Measurements from ENCODE around the gene AKT2. TPM values are rescaled to one million over a fixed set of nuclear protein-coding genes. Genes with fewer than 3 reads are reported as not detected.
"Not testable (repeated sequence)": the region's sequence is repeated elsewhere in the genome, so short reads cannot be mapped to it uniquely, and the experiment has no call there.

AKT2 gene
- total RNA-seq, 1 experiment from 2014 or later = 150 TPM

DNA sequence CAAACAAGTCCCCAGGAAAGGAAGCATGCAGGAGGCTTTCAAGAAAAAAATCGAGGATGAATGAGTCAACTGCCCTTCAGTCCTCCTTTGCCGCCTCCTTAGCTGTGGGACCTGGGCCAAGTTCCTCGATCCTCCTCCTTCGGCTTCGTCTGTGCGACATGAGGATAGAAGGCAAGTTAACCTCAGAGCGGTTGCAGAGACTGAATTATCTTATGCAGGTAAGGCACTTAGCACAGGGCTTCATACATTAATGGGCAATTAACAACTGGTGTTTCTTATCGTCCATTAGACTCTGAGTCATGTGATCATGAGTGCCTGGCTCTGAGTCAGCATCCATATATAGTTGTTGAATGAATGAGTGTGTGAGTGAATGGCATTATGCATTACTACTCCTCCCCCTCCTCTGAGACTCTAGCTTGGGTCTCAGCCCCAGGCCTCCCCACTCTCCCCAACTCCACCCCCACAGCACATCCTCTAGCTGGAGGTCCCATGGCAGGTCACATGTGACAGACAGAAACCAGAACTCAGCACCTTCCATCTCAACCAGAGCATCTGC is 65.3 kb downstream of the AKT2 start:
- Histone ChIP-seq H3K27me3 (ENCODE audit: insufficient read depth, low read length) (no peaks in the 10 kb centered on the region; the same call in 1 of the 2 replicates), H4K91ac (ENCODE audit: insufficient read length, low read depth, low read length) (no peak overlapping the region), H2BK20ac (ENCODE audit: low read depth, low read length, poor library complexity, severe bottlenecking) (no peak overlapping the region), H2AK5ac (ENCODE audit: insufficient read length, low read length) (no peak overlapping the region), H3K56ac (ENCODE audit: insufficient read length, low read depth, low read length) (no peak overlapping the region), H3K79me1 (ENCODE audit: insufficient read depth, low read depth, low read length, poor library complexity, severe bottlenecking) (no peaks in the 10 kb centered on the region), H4K20me1 (ENCODE audit: control insufficient read depth, insufficient read depth, insufficient read length) (no peaks in the 10 kb centered on the region), H3T11ph (ENCODE audit: low read length) (no peak overlapping the region), H4K8ac (replicated peaks; ENCODE audit: insufficient read length, low read depth, low read length) (no peak overlapping the region), H3K79me2 (ENCODE audit: insufficient read depth, low read length) (no peaks in the 10 kb centered on the region), H2AFZ (ENCODE audit: low read length) (no peak overlapping the region), H3K23me2 (ENCODE audit: insufficient read length, low read depth, low read length, poor library complexity, severe bottlenecking) (peaks cover 3% of the 10 kb centered on the region), H4K5ac (ENCODE audit: insufficient read length, low read depth, low read length) (no peak overlapping the region), H3K14ac (ENCODE audit: insufficient read depth, low read length) (no peak overlapping the region), H3K27ac (ENCODE audit: insufficient read length, low read depth, low read length) (no peak overlapping the region), H3K9me3 (ENCODE audit: control insufficient read depth, low read depth, low read length) (no peaks in the 10 kb centered on the region), H3K9ac (ENCODE audit: extremely low read depth, insufficient read length, low read length) (no peak overlapping the region), H3K4ac (ENCODE audit: low read depth, low read length) (no peak overlapping the region), H3K4me1 (ENCODE audit: insufficient read depth, low read length) (no peaks in the 10 kb centered on the region), H3K18ac (ENCODE audit: insufficient read length, low read depth, low read length) (no peak overlapping the region), H2BK12ac (ENCODE audit: insufficient read length, low read depth, low read length) (no peak overlapping the region), H3K4me2 (ENCODE audit: insufficient read depth, insufficient read length, low read length) (no peak overlapping the region), H2BK5ac (ENCODE audit: insufficient read length, low read length) (no peak overlapping the region), H2BK120ac (ENCODE audit: low read depth, low read length, poor library complexity, severe bottlenecking) (no peak overlapping the region), H3K23ac (ENCODE audit: insufficient read length, low read depth, low read length) (no peak overlapping the region), H2BK15ac (ENCODE audit: low read depth, low read length) (no peak overlapping the region)
- no peak for DNase-seq
- TF ChIP-seq, protein P1, sequence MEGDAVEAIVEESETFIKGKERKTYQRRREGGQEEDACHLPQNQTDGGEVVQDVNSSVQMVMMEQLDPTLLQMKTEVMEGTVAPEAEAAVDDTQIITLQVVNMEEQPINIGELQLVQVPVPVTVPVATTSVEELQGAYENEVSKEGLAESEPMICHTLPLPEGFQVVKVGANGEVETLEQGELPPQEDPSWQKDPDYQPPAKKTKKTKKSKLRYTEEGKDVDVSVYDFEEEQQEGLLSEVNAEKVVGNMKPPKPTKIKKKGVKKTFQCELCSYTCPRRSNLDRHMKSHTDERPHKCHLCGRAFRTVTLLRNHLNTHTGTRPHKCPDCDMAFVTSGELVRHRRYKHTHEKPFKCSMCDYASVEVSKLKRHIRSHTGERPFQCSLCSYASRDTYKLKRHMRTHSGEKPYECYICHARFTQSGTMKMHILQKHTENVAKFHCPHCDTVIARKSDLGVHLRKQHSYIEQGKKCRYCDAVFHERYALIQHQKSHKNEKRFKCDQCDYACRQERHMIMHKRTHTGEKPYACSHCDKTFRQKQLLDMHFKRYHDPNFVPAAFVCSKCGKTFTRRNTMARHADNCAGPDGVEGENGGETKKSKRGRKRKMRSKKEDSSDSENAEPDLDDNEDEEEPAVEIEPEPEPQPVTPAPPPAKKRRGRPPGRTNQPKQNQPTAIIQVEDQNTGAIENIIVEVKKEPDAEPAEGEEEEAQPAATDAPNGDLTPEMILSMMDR (conservative IDR thresholded peaks at IDR 0.05) = no peak
- Mint-ChIP-seq H3K4me3 (no peak overlapping the region), H3K36me3 (ENCODE audit: insufficient read depth in 1 of 3, low read depth in 3 of 3) (peaks cover 2 to 5% (median 4%) of the 10 kb centered on the region in 3 experiments; a peak in 5 of 7 replicates), H3K4me1 (peaks cover 10 to 15% of the 10 kb centered on the region in 2 experiments), H3K9me3 (peaks cover 3 to 7% of the 10 kb centered on the region in 2 experiments), H3K27ac (no peak overlapping the region), H3K27me3 (ENCODE audit: low read depth) (peaks cover 48% of the 10 kb centered on the region)
- no CpG with 5 or more reads among the region's 8 CpGs for WGBS (ENCODE audit: extremely low coverage, insufficient read length, low lambda C conversion rate)

DNA sequence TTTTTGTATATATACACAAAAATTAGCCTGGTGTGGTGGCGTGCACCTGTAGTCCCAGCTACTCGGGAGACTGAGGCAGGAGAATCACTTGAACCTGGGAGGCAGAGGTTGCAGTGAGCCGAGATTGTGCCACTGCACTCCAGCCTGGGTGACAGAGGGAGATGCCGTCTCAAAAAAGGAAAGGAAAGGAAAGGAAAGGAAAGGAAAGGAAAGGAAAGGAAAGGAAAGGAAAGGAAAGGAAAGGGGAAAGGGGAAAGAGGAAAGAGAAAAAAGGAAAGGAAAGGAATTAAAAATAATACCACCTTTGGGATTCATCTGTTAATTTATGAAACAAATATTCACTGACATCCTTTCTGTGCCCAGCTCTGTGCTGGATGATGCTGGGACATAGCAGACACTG is 66.1 kb downstream of the AKT2 start:
- H2BK5ac ChIP-seq (ENCODE audit: insufficient read length, low read length); H3K9me3 ChIP-seq (ENCODE audit: control insufficient read depth, low read depth, low read length); H4K91ac ChIP-seq (ENCODE audit: insufficient read length, low read depth, low read length); H3K23ac ChIP-seq (ENCODE audit: insufficient read length, low read depth, low read length); H3K4ac ChIP-seq (ENCODE audit: low read depth, low read length); H3K27ac Mint-ChIP-seq; H2BK120ac ChIP-seq (ENCODE audit: low read depth, low read length, poor library complexity, severe bottlenecking); H3K18ac ChIP-seq (ENCODE audit: insufficient read length, low read depth, low read length); H3K4me3 Mint-ChIP-seq; H3K79me1 ChIP-seq (ENCODE audit: insufficient read depth, low read depth, low read length, poor library complexity, severe bottlenecking); H3K4me1 ChIP-seq (ENCODE audit: insufficient read depth, low read length); H3K56ac ChIP-seq (ENCODE audit: insufficient read length, low read depth, low read length); H3K9me3 Mint-ChIP-seq; H2AFZ ChIP-seq (ENCODE audit: low read length); H4K8ac ChIP-seq (replicated peaks; ENCODE audit: insufficient read length, low read depth, low read length); H2BK12ac ChIP-seq (ENCODE audit: insufficient read length, low read depth, low read length); H3K27me3 ChIP-seq (ENCODE audit: insufficient read depth, low read length); H2AK5ac ChIP-seq (ENCODE audit: insufficient read length, low read length); H3K14ac ChIP-seq (ENCODE audit: insufficient read depth, low read length); H3K4me2 ChIP-seq (ENCODE audit: insufficient read depth, insufficient read length, low read length); H3K79me2 ChIP-seq (ENCODE audit: insufficient read depth, low read length); H3K23me2 ChIP-seq (ENCODE audit: insufficient read length, low read depth, low read length, poor library complexity, severe bottlenecking); H3T11ph ChIP-seq (ENCODE audit: low read length); H4K20me1 ChIP-seq (ENCODE audit: control insufficient read depth, insufficient read depth, insufficient read length); H4K5ac ChIP-seq (ENCODE audit: insufficient read length, low read depth, low read length); H3K27ac ChIP-seq (ENCODE audit: insufficient read length, low read depth, low read length); H2BK20ac ChIP-seq (ENCODE audit: low read depth, low read length, poor library complexity, severe bottlenecking); H3K36me3 Mint-ChIP-seq (ENCODE audit: insufficient read depth in 1 of 3, low read depth in 3 of 3); H2BK15ac ChIP-seq (ENCODE audit: low read depth, low read length); DNase-seq; H3K9ac ChIP-seq (ENCODE audit: extremely low read depth, insufficient read length, low read length): not testable (repeated sequence)
- H3K27me3 Mint-ChIP-seq (ENCODE audit: low read depth) = peaks cover 45% of the 10 kb centered on the region
- no CpG with 5 or more reads among the region's 4 CpGs for WGBS (ENCODE audit: extremely low coverage, insufficient read length, low lambda C conversion rate)
- peaks cover 10 to 15% of the 10 kb centered on the region in 2 experiments for H3K4me1 Mint-ChIP-seq
